NCI-H1092 (cell line): ENCODE measurements around the gene CCDC85A.
"Not testable (repeated sequence)": the region's sequence is repeated elsewhere in the genome, so short reads cannot be mapped to it uniquely, and the experiment has no call there.

Experiments
- DNase-seq: peaks from one replicate; lab custom pipeline; 2025; lab: John Stamatoyannopoulos, UW

Gene CCDC85A

GRCh38 chr2:56183643-56184499 lies at the start of gene CCDC85A:
TSS of gene CCDC85A (plus strand) at chr2:56183990. CDS start at chr2:56184625, 635 bp downstream.
- DNase-seq = peak; percentile 72

- DNase-seq = no peak
These were observed 48.9 kb upstream of the CCDC85A start for GRCh38 chr2:56134861-56135260.

GRCh38 chr2:56142497-56143061 lies 41.2 kb upstream of the CCDC85A start:
- DNase-seq = not testable (repeated sequence)

DNA sequence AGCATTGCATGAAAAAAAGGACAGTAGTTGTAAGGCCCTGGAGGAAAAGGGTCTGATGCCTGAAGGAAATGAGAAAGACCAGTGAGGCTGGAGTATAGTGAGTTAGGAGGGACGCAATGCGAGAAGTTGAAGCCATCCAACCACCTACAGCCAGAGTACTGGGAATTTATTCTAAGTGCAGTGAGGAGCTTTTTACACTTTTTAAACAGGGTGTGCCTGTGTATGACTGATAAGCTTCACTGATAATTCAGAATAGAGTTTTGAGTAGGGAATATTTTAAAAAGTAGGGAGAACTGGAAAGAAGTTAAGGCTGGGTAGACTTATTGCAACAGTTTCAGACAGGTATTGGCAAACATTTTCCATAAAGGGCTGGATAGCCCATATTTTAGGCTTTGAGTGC lies 35.9 kb upstream of the CCDC85A start:
- no peak for DNase-seq

DNA sequence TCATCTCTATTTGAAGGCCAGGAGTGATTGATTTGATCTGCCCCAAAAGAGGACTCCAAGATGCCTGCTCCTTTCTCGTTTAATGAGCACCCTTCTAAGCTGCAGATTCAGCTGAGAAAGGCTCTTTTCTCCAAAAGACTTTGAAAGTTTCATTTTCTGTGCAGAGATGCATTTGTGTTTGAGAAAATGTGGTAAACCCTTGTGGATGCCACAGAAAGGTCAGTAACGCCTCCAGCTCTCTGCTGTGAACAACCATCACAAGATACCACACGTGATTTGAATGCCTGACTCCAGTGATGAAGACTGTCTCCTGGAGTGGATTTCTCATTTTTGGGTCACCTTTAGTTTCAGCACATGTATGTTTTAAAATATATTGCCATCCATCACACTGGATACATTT lies 35.0 kb upstream of the CCDC85A start:
- DNase-seq = no peak

DNA sequence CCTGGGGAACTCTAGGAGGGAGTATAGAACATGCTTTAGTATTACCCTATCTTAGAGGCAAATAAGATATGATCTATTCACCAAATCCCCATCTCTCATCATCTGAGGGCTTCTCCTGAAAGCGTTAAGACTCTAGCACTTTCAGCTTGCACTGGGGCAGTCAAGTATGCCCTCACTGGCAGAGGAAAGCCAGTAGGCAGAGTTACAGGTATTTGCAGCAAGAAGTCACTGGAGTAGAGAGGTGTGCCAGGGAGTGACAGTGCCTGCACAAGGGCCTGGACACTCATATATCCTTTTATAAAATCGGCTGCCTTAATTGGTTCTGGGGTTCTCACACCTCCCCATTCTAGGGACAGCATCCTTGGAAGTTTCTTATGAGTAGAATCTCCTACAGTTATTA lies 31.9 kb upstream of the CCDC85A start:
- no peak for DNase-seq

DNA sequence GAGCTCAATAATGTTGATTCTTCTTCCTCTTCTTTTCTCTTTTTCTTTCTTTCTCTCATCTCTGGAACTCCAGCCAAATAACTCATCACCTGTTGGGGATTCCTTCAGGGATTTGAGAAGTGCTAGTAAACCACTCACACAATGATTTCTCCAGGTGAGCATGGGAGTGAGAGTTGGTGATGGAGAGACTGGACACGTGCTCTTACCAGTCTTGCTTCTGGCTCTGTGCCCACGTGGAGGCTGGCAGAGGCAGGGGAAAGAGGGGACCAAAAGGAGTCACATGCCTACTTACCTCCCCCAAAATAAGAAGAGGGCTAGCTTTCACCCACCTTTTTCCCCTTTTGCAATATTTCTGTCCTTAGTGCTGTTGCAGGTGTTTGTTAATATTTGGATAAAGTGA lies 28.6 kb upstream of the CCDC85A start:
- DNase-seq = no peak

- not testable (repeated sequence) for DNase-seq
These were observed 23.9 kb upstream of the CCDC85A start for GRCh38 chr2:56159875-56160274.

DNA sequence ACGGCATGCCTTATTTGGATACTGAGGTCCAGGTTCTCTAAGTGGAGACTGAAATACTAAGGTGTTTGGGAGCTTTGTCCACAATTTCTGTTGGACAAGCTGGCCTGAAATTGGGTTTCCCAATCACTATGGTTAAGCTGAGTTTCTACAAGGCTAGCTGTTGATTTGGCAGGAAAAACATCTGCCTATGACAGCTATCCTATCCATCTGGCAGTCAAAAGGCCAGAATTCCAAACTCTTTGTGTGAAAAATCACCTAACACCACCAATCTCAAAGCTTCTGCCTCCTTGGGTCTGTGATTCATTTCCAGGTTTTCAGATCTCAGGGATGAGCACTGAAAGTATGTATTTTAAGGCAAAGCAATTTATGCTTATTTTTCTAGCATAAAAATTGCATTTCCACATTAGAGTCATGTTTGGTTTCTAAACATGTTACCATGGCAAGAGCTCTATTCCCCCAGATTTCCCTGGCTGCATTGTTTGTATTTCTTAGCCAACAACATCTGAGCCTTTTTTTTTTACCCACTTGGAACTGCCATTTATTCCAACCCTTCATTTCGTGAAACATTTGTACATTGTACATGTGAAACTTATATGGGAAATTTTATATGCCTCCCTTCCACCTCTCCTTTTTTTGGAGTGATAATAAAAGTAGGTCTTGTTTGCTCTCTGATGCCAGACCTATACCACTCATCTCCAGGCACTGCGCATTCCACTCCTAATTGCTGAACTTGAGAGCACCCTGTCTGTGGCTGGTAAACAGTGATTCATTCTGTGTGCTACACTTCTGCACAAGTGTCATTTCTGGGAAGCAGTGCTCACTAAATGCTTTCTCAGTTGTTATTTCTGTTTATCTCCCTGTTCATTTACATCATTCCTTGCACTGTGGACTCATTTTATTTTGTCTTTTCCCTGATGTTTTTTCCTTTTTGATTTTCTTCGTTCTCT lies 15.9 kb upstream of the CCDC85A start:
- peak; percentile 67 for DNase-seq

DNA sequence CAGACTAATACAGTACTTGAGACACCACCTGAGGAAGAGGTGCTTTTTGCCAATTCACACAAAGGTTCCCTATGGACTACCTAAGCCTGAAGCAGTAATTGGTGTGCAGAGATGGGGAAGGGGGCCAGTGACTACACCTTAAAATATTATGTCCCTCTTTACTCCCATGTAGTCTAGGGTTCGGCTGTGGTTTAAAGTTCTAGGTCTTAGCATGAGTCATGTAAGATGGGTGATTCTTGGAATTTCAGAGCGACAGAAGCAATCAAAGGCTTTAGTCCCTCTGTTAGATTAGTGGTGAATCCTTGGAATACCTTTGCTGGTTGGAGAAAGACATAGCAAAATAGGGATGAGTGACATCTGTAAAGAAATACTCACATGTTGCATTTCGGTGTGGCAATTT lies 14.3 kb upstream of the CCDC85A start:
- DNase-seq = no peak

DNA sequence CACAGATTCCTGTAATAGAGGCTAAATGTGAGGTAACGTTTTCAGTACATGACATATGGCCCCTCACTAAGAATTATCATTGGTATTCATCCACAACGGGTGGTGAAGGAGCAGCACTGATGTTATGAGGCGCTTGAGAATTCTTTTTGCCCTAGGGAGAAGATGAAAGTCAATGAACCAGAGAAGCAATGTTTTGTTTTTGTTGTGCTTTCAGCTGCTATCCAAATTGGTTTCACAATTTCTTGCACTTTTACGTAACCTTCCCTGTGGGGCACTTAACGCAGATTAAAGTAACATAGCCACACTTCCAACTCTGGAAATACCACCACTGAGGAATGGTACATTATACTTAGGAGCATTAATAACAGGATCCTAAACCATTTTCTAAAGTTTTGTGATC lies 13.3 kb upstream of the CCDC85A start:
- no peak for DNase-seq

DNA sequence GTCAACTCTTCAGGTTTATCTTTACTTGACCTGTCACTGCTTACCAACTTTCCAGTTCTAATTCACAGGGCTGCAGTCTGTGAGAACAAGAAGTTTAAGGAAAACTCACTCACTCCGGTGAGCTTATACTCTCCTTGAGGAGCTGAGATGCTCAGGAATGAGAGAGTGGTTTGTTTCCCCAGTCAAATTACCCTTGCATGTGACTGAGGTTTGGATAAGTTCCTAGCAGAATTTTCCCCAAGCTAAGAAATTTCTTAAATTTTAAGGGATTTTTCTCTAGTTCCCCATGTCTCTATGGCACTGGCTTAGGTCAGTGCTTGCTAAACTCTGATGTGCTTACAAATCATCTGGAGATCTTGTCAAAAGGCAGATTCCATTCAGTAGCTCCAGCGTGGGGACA lies 12.8 kb upstream of the CCDC85A start:
- DNase-seq = no peak

DNA sequence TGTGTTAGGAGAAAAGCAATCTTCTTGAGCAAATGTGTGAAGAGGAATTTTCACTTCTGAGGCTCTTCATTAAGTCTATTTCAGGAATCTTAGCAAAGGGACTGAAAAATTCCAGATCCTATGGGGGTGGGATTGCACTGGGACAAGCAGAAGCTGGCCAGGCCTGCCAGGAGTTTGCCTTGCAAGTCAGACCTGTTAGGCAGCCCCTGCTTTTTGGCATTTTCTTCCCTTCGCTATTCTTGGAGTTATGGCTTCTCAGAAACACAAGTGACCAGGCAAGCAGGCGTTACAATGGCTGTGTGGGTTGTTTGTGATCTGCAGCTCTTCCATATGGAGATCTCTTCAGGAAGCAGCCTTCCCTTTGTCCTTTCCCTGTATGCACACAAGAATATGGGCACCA lies 8.0 kb upstream of the CCDC85A start:
- no peak for DNase-seq

GRCh38 chr2:56177420-56178220 lies 6.2 kb upstream of the CCDC85A start:
- no peak for DNase-seq

DNA sequence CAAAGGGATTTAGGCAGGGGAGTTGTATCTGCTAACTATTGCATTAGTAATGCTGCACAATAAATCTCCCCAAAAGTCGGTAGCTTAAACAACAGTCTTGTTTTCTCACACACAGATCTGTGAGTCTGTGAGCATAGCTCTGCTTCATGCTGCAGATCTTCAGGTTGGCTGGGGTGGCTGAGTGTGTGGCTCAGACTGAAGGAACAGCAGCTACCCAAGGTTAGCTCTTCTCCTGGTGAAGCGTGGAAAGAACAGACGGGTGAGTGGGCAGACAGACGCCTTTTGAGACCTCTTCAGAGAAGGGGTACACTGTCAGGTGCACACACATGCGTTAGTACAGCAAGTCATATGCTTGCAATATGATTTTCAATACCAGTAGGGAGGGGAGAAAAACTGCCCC lies 3.9 kb upstream of the CCDC85A start:
- no peak for DNase-seq

- DNase-seq = no peak
These were observed 1.4 kb upstream of the CCDC85A start for GRCh38 chr2:56182420-56182819.

DNA sequence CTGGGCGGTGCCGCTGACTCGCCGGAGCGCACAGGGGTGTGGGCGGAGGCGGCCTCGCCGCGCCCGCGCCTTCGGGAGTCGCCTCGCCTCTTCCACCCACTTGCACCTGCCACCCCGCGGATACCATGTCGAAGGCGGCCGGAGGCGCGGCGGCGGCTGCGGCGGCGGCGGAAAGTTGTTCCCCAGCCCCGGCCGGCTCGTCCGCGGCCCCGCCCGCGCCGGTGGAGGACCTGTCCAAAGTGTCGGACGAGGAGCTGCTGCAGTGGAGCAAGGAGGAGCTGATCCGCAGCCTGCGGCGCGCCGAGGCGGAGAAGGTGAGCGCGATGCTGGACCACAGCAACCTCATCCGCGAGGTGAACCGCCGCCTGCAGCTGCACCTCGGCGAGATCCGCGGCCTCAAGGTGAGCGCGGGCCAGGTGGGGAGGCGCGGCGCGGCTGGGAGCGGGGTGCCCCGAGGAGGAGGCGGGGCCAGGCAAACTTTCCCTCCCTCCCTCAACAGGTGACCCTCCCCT lies 766 bp downstream of the CCDC85A start:
- DNase-seq = no peak

GRCh38 chr2:56185101-56185581 lies 1.4 kb downstream of the CCDC85A start:
- DNase-seq = peak; percentile 8

DNA sequence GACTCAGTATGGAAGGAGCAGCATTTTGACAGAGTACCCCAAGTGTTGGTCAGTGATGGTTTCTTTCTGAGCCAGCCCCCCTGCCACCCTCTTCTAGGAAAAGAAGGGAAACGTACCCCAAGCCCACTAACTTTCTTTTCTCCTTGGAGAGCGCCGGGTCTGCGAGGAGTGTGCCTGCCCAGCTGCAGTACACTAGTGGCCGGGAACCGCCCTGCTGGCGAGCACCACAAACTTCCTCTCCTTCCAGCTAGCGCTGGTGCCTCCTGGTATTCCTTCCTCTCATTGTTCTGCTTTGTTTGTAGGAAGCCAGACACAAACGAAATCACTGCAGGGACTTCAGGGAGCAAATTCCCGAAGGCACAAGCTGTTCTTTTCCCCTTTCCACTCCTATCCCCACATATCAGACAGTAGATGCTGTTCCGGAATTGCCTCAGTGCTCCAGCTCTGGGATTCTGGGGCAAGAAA lies 1.8 kb downstream of the CCDC85A start:
- no peak for DNase-seq

- DNase-seq = peak; percentile 20
These were observed 7.8 kb downstream of the CCDC85A start for GRCh38 chr2:56191617-56192016.

GRCh38 chr2:56192664-56193305 lies 9.0 kb downstream of the CCDC85A start:
- no peak for DNase-seq
